ENCODE results near the gene NOS3. TPM values are rescaled to one million over a fixed set of nuclear protein-coding genes. Genes with fewer than 3 reads are reported as not detected.

NOS3 gene
- total RNA-seq, 2 donors from 2014 or later = 14.5 to 78.6 TPM

GRCh38 chr7:151012031-151012692 lies 21.3 kb downstream of the NOS3 start:
- Histone ChIP-seq H3K27ac (no peak overlapping the region), H3K36me3 (no peaks in the 10 kb centered on the region), H3K4me3 (no peak overlapping the region), H3K27me3 (no peaks in the 10 kb centered on the region), H3K9me3 (no peaks in the 10 kb centered on the region), H3K4me1 (peaks cover 0 to 51% of the 10 kb centered on the region in 2 donors)
- DNase-seq (ENCODE audit: low spot score) = no peak
- TF ChIP-seq CTCF (IDR thresholded peaks at IDR 0.05) = no peak

- no peaks in the 10 kb centered on the region for H3K36me3 ChIP-seq
- no peaks in the 10 kb centered on the region for H3K27me3 ChIP-seq
- no peaks in the 10 kb centered on the region for H3K9me3 ChIP-seq
- peak; percentile 32 to 59 for TF ChIP-seq CTCF (IDR thresholded peaks at IDR 0.05)
- no peak for DNase-seq (ENCODE audit: low spot score)
- peak overlapping the region; percentile 21 to 39 for H3K4me3 ChIP-seq
- H3K4me1 ChIP-seq = peaks cover 0 to 48% of the 10 kb centered on the region in 2 donors
- H3K27ac ChIP-seq = no peak overlapping the region
Observed at GRCh38 chr7:151012911-151013347, 22.1 kb downstream of the NOS3 start.

DNA sequence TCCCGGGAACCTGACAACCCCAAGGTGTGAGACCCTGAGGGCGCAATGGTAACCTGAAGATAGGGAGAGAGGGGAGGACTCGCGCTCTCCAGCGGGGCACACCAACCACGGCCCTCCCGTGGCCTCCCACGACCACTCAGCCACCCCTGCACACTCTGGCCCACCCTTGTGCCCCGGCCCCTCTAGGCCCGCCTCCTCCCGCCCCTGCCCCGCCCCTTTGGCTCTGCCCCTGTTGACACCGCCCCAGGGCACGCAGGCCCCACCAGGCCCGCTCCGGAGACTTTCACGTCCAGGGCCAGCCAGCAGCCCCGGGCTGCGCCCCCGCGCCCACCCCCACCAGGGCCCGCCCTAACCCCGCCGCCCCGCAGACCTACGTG lies 22.5 kb downstream of the NOS3 start:
- TF ChIP-seq CTCF (IDR thresholded peaks at IDR 0.05) = no peak
- H3K36me3 ChIP-seq = no peaks in the 10 kb centered on the region
- H3K4me1 ChIP-seq = peaks cover 0 to 48% of the 10 kb centered on the region in 2 donors
- no peaks in the 10 kb centered on the region for H3K27me3 ChIP-seq
- no peak for DNase-seq (ENCODE audit: low spot score)
- H3K27ac ChIP-seq = no peak overlapping the region
- H3K9me3 ChIP-seq = no peaks in the 10 kb centered on the region
- H3K4me3 ChIP-seq = peak overlapping the region; percentile 21 to 39

- Histone ChIP-seq H3K36me3 (no peaks in the 10 kb centered on the region), H3K27ac (no peak overlapping the region), H3K9me3 (no peaks in the 10 kb centered on the region), H3K27me3 (no peaks in the 10 kb centered on the region), H3K4me3 (peak overlapping the region; percentile 21 to 39), H3K4me1 (peaks cover 0 to 48% of the 10 kb centered on the region in 2 donors)
- DNase-seq (ENCODE audit: low spot score) = peak; percentile 81
- no peak for TF ChIP-seq CTCF (IDR thresholded peaks at IDR 0.05)
Observed at GRCh38 chr7:151013733-151014497, 23.1 kb downstream of the NOS3 start.

DNA sequence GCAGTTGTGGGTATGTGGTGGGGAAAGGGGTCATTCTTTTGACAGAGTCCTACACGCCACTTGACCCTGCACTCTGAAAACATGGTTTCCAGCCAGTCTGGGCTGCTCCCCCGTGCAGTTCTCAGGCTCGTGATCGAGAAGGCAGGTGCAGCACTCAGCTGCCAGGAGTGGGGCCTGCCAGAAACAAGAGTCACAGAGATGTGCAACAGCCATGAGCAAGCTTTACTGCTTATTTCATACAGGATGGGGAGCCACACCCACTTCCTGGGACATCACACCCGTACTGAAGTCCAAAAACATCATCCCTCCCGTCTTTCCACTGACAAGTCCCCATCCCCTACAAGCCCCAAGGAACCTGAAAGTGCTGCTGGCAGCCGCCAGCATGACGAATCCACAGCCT lies 24.1 kb downstream of the NOS3 start:
- no peaks in the 10 kb centered on the region for H3K9me3 ChIP-seq
- H3K4me1 ChIP-seq = peaks cover 0 to 46% of the 10 kb centered on the region in 2 donors
- no peak for TF ChIP-seq CTCF (IDR thresholded peaks at IDR 0.05)
- no peak for DNase-seq (ENCODE audit: low spot score)
- no peak overlapping the region for H3K27ac ChIP-seq
- H3K36me3 ChIP-seq = no peaks in the 10 kb centered on the region
- no peaks in the 10 kb centered on the region for H3K27me3 ChIP-seq
- H3K4me3 ChIP-seq = no peak overlapping the region
